Activated T-cell treated with anti-CD3 and anti-CD28 coated beads for 24 hours (primary cell): ENCODE data around the gene HNRNPA3.
"Not testable (repeated sequence)": the region's sequence is repeated elsewhere in the genome, so short reads cannot be mapped to it uniquely, and the experiment has no call there.

Source experiments
- DNase-seq: peaks from one replicate; pipeline ENCODE4 v3.0.0-alpha.2; 2020; ENCODE audit warnings: low read depth

Gene HNRNPA3

DNA sequence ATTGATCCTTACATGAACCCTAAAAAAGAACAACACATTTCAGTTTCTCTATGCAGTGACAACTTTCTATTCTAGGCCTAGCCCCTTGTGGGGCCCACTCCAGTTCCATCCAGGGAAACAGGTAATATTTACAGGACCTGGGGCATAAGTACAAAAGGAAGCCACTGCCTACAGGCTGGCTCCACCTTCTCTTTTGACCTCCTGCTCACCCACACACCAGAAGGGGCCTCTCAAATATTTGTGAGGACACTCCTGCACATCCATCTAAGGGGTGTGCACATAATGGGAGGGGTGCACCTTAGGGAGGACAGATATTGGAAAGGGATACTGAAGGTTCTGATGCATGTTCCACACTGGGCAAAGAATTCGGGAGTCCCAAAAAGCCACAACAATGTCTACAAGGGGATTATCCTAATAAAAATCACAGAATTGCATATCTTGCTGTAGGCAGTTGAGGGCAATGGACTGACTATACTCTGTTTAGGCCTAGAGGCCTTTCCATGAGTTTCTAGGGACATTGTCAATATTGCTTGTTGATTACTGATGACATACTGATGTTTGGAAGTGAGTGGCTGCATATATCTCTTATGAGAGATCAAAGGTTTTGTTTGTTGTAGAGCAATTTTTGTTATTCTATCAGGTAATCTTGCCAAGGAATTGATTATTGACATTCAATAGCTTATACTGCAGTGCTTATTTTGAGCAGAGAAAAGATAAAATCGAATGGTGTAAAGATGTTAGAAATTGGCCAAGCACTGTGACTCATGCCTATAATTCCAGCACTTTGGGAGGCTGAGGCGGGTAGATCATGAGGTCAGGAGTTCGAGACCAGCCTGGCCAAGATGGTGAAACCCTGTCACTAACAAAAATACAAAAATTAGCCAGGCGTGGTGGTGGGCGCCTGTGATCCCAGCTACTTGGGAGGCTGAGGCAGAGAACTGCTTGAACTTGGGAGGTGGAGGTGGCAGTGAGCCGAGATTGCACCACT is 23.8 kb upstream of the HNRNPA3 start:
- no peak for DNase-seq

DNA sequence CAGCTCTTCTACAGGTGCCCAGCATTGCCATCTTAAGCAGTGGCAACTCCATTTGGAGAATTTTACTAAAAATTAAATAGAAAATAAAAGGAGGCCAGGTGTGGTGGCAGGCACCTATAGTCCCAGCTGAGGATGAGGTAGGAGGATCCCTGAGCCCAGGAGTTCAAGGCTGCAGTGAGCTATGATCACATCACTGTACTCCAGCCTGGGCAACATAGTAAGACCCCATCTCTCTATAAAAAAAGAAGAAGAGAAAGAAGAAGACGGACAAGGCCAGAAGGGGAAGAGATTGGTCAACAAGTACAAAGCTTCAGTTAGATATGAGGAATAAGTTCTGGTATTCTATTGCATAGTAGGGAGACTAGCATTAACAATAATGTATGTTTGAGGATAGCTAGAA is 21.7 kb upstream of the HNRNPA3 start:
- DNase-seq: no peak

DNA sequence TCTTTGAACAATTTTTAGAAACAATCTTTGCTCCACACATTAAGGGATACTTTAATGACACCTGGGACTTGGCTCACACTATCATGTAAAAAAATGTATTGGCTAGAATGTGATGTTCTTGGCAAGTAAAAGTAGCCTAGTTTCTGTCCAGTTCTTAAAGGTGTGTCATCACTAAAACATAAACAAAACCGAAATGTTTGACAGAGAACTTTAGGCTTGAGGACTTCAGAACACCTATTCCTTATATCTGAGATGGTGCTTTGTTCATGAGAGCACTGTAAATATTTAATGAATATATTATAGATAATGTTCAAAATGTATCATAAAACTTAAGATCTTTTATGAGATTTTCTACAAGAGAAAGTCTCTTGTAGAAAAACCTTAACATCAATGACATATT is 19.8 kb upstream of the HNRNPA3 start:
- DNase-seq: no peak

DNA sequence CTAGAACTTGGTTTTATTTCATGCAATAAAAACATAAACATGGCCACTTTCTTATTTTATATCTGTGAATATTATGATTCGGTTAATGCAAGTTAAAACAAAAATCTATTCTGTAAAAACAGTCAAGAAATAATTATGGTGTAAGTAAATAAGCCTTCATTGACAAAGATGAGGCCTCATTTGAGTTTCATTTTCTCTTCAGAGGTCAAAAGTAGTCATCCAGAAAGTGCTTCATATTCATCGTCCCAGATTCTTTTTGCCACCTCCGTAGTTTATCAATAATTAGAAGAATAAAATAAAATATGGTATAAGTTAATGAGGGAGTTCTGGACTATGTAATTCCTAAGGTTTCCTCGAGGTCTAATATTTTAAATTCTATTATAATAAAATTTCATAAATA is 19.4 kb upstream of the HNRNPA3 start:
- no peak for DNase-seq

DNA sequence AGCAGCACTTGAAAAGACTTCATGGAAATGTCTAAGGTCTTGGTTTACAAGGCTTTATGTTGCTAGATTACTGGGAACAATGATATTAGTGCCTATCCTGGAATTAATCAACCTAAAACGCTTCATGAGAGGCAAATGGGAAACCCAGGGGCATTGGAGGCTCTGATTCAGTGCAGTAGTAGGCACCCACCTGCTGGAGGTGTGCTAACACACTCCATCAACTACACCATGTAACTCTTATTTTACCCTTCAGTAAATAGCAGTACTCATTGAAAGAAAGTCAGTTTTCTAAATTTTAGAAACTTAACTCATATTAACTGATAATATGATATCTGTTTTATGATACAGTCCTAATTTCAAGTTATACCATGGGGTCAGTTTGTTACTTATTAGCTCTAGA is 17.4 kb upstream of the HNRNPA3 start:
- no peak for DNase-seq

DNA sequence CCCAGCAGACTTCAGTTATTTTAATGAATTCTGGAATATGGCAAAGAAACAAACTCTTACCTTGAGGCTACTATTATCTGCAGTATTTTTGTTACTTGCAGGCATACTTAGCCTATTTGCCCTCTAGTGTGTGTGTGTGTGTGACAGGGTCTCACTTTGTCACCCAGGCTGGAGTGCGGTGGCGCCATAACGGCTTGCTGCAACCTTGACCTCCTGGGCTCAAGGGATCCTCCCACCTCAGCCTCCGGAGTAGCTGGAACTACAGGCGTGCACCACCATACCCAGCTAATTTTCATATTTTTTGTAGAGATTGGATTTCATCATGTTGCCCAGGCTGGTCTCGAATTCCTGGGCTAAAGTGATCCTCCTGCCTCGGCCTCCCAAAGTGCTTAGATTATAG is 12.2 kb upstream of the HNRNPA3 start:
- DNase-seq: not testable (repeated sequence)

DNA sequence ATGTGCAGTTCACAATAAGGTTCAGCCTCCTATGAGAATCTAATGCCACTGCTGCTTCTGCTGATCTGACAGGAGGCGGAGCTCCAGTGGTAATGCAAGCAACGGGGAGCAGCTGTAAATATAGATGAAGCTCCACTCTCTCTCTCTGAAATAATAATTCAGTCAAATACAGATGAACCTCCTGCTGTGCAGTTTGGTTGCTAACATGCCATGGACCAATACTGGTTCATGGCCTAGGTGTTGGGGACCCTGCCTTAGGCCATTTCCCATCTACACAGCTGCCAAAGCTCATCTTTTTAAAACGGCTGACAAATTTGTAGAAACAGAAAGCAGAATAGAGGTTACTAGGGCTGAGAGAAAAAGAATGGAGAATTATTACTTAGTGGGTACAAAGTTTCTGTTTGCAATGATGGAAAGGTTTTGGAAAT is 10.7 kb upstream of the HNRNPA3 start:
- no peak for DNase-seq

DNA sequence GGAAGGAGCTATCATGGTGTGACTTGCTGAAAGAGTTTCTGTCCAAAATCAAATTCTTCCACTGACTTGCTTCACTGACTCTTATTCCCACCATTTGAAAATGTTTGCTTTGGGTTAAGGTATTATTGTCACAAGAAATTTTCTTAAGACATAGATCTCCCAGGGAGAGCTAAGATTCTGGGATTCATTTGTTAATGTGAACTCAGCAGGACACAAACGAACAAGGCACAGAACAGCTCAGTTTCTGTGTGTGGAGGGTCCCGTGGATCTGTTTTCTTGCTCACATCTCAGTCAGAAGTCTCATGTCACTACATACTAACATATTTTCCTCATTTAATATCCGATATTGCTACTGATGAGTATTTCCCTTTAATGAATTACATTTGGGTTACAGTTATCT is 8.2 kb upstream of the HNRNPA3 start:
- no peak for DNase-seq

DNA sequence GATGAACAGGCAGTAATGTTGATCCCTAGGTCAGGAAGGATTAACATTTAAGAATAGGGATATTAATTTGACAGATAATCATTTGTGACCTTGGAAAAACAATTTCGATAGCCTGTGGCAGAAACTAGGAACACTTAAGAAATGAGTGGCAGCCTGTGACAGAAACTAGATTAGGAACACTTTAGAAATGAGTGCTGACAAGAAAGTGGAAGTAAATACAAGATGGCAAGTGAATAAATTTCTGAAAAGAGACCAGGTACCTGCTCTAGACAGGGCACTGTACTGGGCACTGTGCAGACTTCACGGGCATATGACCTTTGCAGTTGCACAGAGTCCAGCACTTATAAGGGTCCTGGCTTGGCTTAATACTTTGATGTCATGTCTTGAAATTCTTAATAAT is 5.5 kb upstream of the HNRNPA3 start:
- DNase-seq: no peak

DNA sequence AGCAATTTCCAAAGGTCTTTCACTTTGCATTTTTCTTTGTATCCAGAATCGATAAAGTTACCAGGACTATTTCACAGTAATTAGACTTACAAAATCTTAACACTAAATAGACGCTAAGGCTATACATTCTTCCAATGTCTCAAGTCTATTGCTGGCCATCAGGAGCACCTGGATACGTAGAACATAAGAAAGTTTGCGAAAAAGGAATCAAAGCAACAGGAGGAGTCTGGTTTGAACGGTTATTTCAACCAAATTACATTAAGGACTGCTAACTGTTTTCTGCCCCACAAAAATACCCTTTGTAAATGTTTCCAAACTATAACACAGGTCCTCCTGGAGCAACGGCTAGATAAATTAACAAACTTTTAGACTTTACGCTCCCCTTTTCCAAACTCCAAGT is 1.4 kb upstream of the HNRNPA3 start:
- no peak for DNase-seq

DNA sequence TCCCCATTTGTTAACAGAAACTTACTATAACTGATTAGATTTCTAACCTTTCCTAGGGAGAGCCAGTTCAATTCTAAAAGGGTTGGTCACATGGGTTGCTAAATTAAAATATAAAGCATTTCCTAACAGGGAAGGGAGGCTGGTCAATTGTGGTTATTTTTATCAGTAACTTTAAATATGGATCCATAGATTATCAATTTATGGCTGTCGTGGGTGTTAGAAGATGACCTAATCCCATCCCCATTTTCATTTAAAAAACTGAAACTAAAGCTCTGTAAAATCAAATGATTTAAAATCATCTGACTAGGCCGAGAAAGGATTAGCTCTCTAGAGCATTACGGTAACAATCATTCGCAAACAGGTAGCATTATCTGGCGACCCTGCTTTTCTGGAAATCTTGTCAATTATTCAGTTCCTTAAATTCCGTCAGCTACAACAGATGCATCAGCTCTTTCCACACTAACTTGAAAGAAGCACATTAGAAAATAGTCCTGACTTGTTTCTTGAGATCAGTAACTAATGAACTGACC is 953 bp upstream of the HNRNPA3 start:
- no peak for DNase-seq

DNA sequence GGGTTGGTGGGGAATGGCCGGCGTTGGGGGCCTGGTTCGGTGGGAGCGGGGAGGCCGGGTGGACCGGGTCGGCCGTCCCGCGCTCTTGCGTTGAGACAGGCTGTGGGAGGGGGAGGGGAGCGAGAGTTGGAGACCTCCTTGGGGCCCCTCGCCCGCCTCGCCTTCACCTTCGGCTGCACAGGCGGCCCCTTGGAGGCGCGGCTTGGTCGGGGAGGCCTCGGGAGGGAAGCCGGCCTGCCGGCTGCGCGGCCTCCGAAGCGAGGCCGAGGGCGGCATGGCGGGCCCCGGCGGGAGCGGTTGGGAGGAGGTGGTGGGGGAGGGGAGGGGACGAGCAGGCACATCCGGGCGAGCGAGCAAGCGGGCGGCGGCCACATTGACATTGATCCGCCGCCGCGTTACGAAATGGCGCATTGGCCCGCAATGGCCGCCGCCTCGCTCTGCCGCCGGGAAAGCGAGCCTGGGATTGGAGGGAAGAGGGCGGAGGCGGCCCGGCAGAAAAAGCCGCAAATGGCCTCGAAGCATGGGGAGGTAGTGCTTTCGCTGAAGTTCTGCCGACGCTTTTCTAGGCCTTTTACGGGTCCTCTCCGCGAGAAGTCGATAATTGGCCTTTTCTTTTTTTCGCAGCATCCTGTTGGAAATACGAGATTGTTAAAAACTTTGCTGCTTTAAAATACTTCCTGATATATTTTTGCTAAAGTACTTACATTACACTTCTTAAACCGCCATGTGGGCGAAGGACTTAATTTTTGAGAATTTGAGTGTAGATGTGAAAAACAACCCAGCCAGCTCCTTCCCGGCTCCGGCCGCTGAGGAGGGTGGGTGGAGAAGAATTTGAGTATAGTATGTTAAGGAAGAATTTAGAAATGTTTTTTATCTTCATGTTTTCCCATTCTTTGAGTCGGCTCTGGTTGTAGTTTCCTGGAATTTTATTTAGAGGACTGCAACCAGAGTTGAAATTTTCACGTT is 580 bp downstream of the HNRNPA3 start:
- DNase-seq: peak; percentile 88

DNA sequence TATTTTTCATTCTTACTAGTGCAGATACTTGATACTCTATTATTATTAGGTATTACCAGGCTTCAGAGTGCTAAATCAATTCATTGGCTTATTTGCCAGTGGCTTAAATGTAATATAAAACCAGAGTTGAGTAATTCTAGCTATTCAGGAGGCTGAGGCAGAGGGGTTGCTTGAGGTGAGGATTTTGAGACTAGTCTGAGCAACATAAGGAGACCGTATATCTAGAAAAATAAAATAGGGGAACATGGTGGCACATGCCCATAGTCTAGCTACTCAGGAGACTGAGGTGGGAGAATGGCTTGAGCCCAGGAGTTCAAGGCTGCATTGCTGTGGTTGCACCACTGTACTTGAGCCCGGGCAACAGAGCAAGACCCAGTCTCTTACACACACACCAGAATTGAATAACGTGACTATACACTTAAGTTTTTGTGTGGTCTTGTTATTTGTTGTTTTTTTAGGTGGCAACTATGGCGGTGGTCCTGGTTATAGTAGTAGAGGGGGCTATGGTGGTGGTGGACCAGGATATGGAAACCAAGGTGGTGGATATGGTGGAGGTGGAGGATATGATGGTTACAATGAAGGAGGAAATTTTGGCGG is 4.8 kb downstream of the HNRNPA3 start:
- DNase-seq: no peak

DNA sequence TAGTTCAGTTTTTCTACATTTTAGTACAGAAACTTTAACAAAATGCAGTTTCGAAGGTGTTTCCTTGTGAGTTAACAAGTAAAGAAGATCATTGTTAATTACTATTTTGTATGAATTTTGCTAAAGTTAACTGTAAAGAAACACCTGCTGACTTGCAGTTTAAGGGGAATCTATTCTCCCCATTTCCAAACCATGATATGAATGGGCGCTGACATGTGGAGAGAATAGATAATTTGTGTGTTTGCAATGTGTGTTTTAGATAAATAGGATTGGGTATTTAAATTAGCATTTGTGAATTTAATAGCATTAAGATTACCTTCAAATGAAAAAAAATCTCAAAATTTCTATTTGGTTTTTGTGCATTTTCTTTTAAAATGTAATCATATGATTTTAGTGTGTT is 7.2 kb downstream of the HNRNPA3 start:
- DNase-seq: not testable (repeated sequence)

DNA sequence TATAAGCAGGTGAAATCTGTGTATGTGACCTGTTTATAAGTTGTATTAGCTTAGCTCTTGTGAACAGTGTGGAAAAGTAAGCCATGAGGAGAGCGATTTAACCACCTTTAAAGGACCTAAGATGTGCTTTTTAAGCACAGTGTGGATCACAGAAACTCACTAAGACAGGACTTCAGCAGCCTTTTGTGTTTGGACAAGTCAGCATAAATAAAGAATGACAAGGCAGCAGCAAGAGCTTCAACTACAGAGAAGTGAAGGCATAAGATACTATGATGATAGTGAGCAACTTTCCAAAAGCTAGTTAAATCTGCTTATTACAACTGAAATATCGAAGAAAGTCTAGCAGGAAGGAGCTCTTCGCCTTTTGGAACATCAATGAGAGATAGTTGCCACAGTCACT is 8.9 kb downstream of the HNRNPA3 start:
- DNase-seq: no peak

DNA sequence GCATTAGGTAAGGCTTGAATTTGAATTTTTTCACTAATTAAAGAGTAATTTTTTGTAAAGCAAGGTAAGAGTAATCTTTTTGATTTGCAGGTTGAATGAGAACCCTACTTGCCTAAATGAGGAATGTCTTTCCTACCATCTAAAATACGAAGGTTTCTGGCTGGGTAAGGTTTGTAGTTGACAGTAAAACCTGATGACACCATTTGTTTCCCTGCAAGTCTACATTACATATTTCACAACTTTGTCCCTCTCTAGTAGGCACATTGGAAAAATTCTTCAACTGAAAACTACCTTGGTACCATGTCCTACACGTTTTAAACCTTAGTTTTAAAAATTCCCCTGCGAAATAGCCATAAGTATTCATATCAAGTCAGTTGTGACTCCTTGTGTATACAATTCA is 9.4 kb downstream of the HNRNPA3 start:
- DNase-seq: no peak

DNA sequence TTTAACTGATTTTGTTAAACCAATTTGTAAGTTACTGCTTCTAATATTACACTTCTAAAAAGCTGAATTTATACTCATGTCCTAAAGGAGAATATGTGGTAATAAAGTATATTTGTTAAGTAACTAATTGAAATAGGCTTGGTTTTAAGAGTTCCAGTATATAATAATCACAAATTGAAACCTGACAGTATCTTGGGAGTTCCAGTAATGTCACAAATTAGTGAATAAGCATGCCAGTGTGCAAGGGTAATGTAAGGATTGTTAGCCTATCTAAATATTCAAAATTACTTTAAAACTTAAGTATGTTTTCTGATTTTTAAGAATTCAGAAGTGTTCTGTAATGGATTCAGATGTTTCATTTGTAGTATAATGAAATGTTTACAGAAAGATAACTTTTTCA is 10.8 kb downstream of the HNRNPA3 start:
- DNase-seq: not testable (repeated sequence)

DNA sequence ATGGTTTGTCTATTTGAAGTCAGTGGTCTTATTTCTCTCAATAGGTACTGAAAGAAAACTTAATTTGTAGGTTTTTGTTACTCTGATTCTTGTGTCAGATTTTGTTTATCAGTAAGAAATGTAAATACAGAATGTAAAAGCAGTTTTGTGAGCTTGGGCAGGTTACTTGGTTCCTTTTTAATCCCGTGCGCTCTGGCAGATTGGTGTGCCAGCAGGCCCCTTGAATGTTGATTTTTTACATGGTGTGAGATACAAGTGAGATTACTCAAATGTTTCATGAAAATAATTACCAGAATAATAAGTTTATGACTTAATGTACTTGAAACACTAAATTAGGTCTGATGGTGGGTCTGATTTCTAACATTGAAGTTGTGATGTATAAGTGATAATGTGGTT is 13.4 kb downstream of the HNRNPA3 start:
- DNase-seq: no peak

DNA sequence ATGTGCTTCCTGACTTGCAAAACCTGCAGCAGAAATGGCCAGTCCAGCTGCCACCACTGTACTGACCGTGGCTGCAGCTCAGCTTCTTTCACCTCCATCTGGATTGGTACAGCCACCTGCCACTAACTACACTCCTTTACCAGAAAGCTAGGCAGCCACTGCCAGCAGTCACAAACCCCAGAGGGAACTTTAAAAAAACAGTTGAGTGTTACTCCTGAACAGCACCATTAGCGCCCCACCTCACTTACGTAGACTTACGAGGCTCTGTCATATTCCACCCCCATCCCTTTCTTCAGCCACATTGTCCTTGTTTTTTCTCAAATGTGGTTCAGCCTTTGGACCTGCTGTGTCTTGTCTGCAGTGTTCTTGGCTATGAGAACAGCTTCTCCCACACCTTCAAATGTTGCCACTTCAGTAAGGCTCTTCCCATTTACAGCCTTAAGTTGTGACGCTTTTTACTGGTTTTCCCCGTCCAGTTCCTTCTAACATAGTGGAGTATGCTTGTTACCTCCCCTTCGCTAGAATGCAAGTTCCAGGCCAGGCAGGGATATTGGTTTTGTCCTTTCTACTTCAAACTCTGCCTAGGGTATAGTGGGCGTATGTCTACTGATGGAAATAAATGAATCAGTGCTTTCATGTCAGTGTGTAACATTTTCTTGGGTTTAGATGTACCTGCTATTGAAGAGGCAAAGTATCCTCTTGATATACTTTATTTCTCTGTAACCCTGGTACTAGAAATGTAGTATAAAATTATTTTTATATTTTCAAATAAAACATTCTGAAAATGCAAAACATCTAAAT is 17.0 kb downstream of the HNRNPA3 start:
- DNase-seq: no peak

DNA sequence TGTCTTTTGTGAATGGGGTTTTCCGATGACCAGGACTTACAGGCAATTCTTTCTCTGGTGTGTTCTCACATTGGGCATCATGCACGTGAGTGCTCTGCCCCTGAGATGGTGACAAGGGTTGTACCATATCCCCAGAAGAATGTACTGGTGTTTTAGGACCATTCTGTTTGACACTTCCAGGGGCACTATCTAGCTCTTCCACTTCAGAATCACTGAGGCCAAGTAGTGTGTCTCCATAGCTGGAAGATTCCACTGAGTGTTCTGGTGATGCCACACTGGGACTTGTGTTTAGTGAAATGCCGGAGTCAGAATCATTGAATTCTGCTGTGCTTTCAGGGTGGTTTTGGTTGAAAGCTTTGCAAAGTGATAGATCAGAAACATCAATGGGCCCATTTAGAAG is 18.7 kb downstream of the HNRNPA3 start:
- DNase-seq: no peak

DNA sequence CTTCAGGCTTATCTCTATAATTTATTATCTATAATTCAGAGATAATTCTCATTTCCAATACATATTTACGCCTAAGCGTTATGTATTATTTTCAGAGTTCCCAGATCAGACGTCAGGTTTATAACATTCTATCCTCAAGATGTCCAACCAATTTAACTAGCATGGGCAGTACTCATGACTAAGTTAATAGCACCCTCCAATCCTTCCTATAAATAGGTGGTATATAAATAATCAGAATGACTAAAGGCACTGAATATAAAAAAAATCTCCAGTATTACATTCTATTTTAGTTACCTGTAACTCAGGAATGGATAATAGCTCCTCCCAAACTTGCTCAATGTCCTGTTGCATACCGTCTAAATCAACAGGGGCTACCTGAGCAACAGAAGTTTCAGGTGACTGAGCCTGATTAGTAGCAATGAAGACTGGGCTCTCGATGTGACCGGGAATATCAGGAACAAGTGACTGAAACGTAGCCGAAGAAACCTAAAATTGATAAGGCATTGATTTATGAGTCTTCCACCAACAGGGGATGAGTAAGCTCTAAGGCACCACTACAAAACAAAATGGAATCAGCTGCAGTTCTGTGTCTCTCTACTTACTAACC is 19.6 kb downstream of the HNRNPA3 start:
- no peak for DNase-seq
